HepG2 (cell line): ENCODE measurements around the gene AGMO. TPM values are rescaled to one million over a fixed set of nuclear protein-coding genes. Genes with fewer than 3 reads are reported as not detected.

ENCODE experiments used
- ATAC-seq: fragments of 200-7000 bp; cut with Tn5 transposase; 3 replicates; pipeline ENCODE4 v1.9.1; 2020; ENCODE audit warnings: mild to moderate bottlenecking, moderate library complexity
- BruUV-seq: library from RNA; stranded (reverse); fragments of 400-500 nt; replicated peaks from 2 replicates; lab custom pipeline; 2021; lab: Mats Ljungman, UMichigan
- CTCF ChIA-PET: fragments of 300-600 bp; formaldehyde crosslinking; extraction: SDS; loops from one replicate; lab custom pipeline; 2021; ENCODE audit warnings: low total read pairs, inconsistent platforms, low intra/inter-chr PET ratio; lab: Yijun Ruan, JAX
- POLR2A ChIA-PET: fragments of 350-600 bp; sonication (Branson Sonifier 250); formaldehyde crosslinking; loops from one replicate; lab custom pipeline; 2020; ENCODE audit warnings: antibody characterized with exemption, inconsistent platforms; lab: Yijun Ruan, JAX
- DNase-seq: peaks from one replicate; pipeline ENCODE4 v3.0.0-alpha.2; 2015; ENCODE audit warnings: low spot score
- FAIRE-seq: peaks from 3 replicates; lab custom pipeline; 2011; peaks lifted over from hg19 to GRCh38; lab: Jason Lieb, UNC
- H2AFZ ChIP-seq: one replicate; pipeline ENCODE4 v1.6.1; 2011; ENCODE audit warnings: low read length, inconsistent platforms
- H3K27ac ChIP-seq: fragments of 300-600 bp; 3 replicates; pipeline ENCODE4 v1.8.0; 2011; ENCODE audit warnings: mixed run types, mild to moderate bottlenecking, mixed read lengths, low read length, inconsistent platforms; ENCODE audit not compliant: insufficient read depth; ENCODE audit errors: extremely low read length
- H3K27me3 ChIP-seq, 2 experiments: fragments of 200-600 bp in 1 of 2; 2 replicates in 1 of 2; 3 replicates in 1 of 2; pipeline versions ENCODE4 v1.6.0 to v1.8.0; 2011; ENCODE audit warnings: low read length in 2 of 2, mild to moderate bottlenecking in 2 of 2, moderate library complexity in 2 of 2, inconsistent platforms in 1 of 2; ENCODE audit not compliant: insufficient read depth in 2 of 2, control insufficient read depth in 1 of 2
- H3K36me3 ChIP-seq, 2 experiments: fragments of 200-600 bp in 1 of 2; replicated peaks in 1 of 2; 2 replicates in 1 of 2; 3 replicates in 1 of 2; pipeline versions ENCODE4 v1.5.1 to v1.8.0; 2011; ENCODE audit warnings: low read length in 2 of 2, inconsistent platforms in 1 of 2; ENCODE audit not compliant: insufficient read depth in 2 of 2, control insufficient read depth in 1 of 2
- H3K4me1 ChIP-seq: 2 replicates; pipeline ENCODE4 v1.5.1; 2012; ENCODE audit warnings: low read length, inconsistent platforms; ENCODE audit not compliant: insufficient read depth
- H3K4me2 ChIP-seq: 2 replicates; pipeline ENCODE4 v1.6.0; 2011; ENCODE audit warnings: low read depth, low read length, inconsistent platforms
- H3K4me3 ChIP-seq, 3 experiments: fragments of 200-600 bp in 1 of 3; sonication (generic), shearing (Covaris generic) in 1 of 3; replicated peaks in 1 of 3; 2 replicates each; pipeline ENCODE4 v1.5.1; 2011 to 2016; ENCODE audit warnings: low read length in 3 of 3, inconsistent platforms in 2 of 3, low read depth in 2 of 3, mild to moderate bottlenecking in 2 of 3, control low read depth in 1 of 3, mixed read lengths in 1 of 3; ENCODE audit not compliant: insufficient read depth in 1 of 3
- H3K79me2 ChIP-seq: one replicate; pipeline ENCODE4 v1.6.1; 2011; ENCODE audit warnings: low read length, inconsistent platforms; ENCODE audit not compliant: insufficient read depth
- H3K9ac ChIP-seq: 2 replicates; pipeline ENCODE4 v1.6.0; 2011; ENCODE audit warnings: mild to moderate bottlenecking, low read depth, low read length, inconsistent platforms; ENCODE audit not compliant: insufficient read depth
- H3K9me3 ChIP-seq: 2 replicates; pipeline ENCODE4 v1.5.1; 2012; ENCODE audit warnings: mild to moderate bottlenecking, low read length
- H4K20me1 ChIP-seq: 2 replicates; pipeline ENCODE4 v1.6.0; 2011; ENCODE audit warnings: inconsistent platforms, mild to moderate bottlenecking, low read length, moderate library complexity; ENCODE audit not compliant: insufficient read depth
- DMAP1 ChIP-seq: IDR thresholded peaks from 2 replicates; pipeline ENCODE4 v1.6.1; 2016
- ETS1 ChIP-seq: sonication (generic); formaldehyde crosslinking; IDR thresholded peaks from 2 replicates; pipeline ENCODE4 v1.4.0; 2020; ENCODE audit warnings: missing genetic modification reagents
- IKZF4 ChIP-seq: sonication (generic); formaldehyde crosslinking; IDR thresholded peaks from 2 replicates; pipeline ENCODE4 v1.5.1; 2020; ENCODE audit warnings: borderline replicate concordance, mild to moderate bottlenecking, low read depth, missing genetic modification reagents; ENCODE audit errors: not compliant biosample characterization
- MEF2D ChIP-seq: sonication (generic); formaldehyde crosslinking; IDR thresholded peaks from 2 replicates; pipeline ENCODE4 v1.5.1; 2020; ENCODE audit warnings: mild to moderate bottlenecking, missing genetic modification reagents
- PHF21A ChIP-seq: sonication (generic); formaldehyde crosslinking; IDR thresholded peaks from 2 replicates; pipeline ENCODE4 v1.5.0; 2020; ENCODE audit warnings: mild to moderate bottlenecking, missing genetic modification reagents
- ZBTB44 ChIP-seq: sonication (generic); formaldehyde crosslinking; IDR thresholded peaks from 2 replicates; pipeline ENCODE4 v1.4.0; 2020; ENCODE audit warnings: missing genetic modification reagents
- ZC3H4 ChIP-seq: sonication (generic); formaldehyde crosslinking; IDR thresholded peaks from 2 replicates; pipeline ENCODE4 v1.4.0; 2020; ENCODE audit warnings: missing genetic modification reagents, borderline replicate concordance
- ZNF263 ChIP-seq: sonication (generic); formaldehyde crosslinking; IDR thresholded peaks from 2 replicates; pipeline ENCODE4 v1.4.0; 2020; ENCODE audit warnings: missing genetic modification reagents
- ZNF513 ChIP-seq: sonication (generic); formaldehyde crosslinking; conservative IDR thresholded peaks from 2 replicates; pipeline ENCODE4 v1.5.0; 2020; ENCODE audit warnings: missing genetic modification reagents
- ZNF75D ChIP-seq: sonication (generic); formaldehyde crosslinking; IDR thresholded peaks from 2 replicates; pipeline ENCODE4 v1.8.1; 2023; ENCODE audit warnings: missing genetic modification reagents, mild to moderate bottlenecking, borderline replicate concordance
- WGBS: methylation state at CpG from one replicate; pipeline ENCODE4 v1.1.6; 2017; ENCODE audit warnings: low lambda C conversion rate; 5-methylcytosine and 5-hydroxymethylcytosine counted together
- in situ Hi-C: cut with HindIII; loops from 2 replicates; pipeline ENCODE4 v1.10.0; 2017; ENCODE audit warnings: low pct_unique_long_range_greater_than_20kb; ENCODE audit not compliant: extremely low pct_ligation_motif_present
- intact Hi-C: fragments of 100-400 bp; cut with micrococcal nuclease; formaldehyde crosslinking; loops from one replicate; pipeline ENCODE4 v1.10.0; 2022; ENCODE audit not compliant: unreplicated experiment
- polyA plus RNA-seq, 8 experiments: library from polyadenylated mRNA; depleted of rRNA in 3 of 8; stranded (reverse) in 7 of 8; unstranded in 1 of 8; fragments of >200 nt; fragmentation: Illumina TruSeq in 4 of 8; extraction: Trizol in 4 of 8; gene quantifications; 2 replicates each; pipeline versions ENCODE4 v1.2.1 to v1.2.3, GENCODE V29; 2011 to 2016; ENCODE audit warnings: low read depth in 4 of 8, missing spikeins in 1 of 8, mixed read lengths in 1 of 8; ENCODE audit not compliant: insufficient read depth in 1 of 8
- total RNA-seq, 5 experiments: library from RNA; depleted of rRNA; stranded (reverse); fragments of >200 nt; fragmentation: Illumina TruSeq; extraction: Trizol; gene quantifications; 2 replicates each; pipeline ENCODE4 v1.2.3, GENCODE V29; 2016; ENCODE audit warnings: low read depth in 1 of 5

Gene AGMO
- total and polyA plus RNA-seq, 2 of the 13 experiments (the other 11 are each of a cell fraction or from before 2014, with no cell fraction given), result 0.22 to 0.50 TPM

GRCh38 chr7:15558756-15559155, 3.1 kb downstream of the AGMO start:
- H3K27ac ChIP-seq, result no peak overlapping the region
- H3K4me1 ChIP-seq, result no peaks in the 10 kb centered on the region
- no peak overlapping the region for H3K4me3 ChIP-seq
- H4K20me1 ChIP-seq, result no peaks in the 10 kb centered on the region
- H2AFZ ChIP-seq, result no peak overlapping the region
- CTCF ChIA-PET, result no interaction called here
- TF ChIP-seq ZBTB44 (CRISPR knock-in tag), result no peak
- no peak for TF ChIP-seq ZC3H4 (CRISPR knock-in tag)
- TF ChIP-seq ZNF263 (CRISPR knock-in tag), result no peak
- no peak for TF ChIP-seq ZNF75D (CRISPR knock-in tag)
- TF ChIP-seq IKZF4, result no peak
- no peak for TF ChIP-seq DMAP1
- TF ChIP-seq ETS1 (CRISPR knock-in tag), result no peak
- no peak for TF ChIP-seq ZNF513 (CRISPR knock-in tag)
- no peak for TF ChIP-seq PHF21A (CRISPR knock-in tag)
- no peak for TF ChIP-seq MEF2D (CRISPR knock-in tag)
- TF ChIP-seq, all 625 proteins: peak for 0
- in situ Hi-C loops, result no loop called here
- H3K36me3 ChIP-seq, result no peaks in the 10 kb centered on the region
- DNase-seq (no peak), FAIRE-seq (no peak), ATAC-seq (no peak)
- peaks cover 48% of the 10 kb centered on the region for H3K9me3 ChIP-seq
- no peaks in the 10 kb centered on the region for H3K27me3 ChIP-seq
- intact Hi-C loops, result no loop called here
- WGBS, result 63% methylated on average over 2 of the region's 2 CpGs
- no peak overlapping the region for H3K9ac ChIP-seq
- no peaks in the 10 kb centered on the region for H3K79me2 ChIP-seq
- no peak overlapping the region for H3K4me2 ChIP-seq
- BruUV-seq, result no TSS peak
- POLR2A ChIA-PET, result no interaction called here
